HCT116 (cell line): ENCODE results near the gene PRKG1.

ENCODE experiments used
- POLR2A ChIP-seq: IDR thresholded peaks from 2 replicates; pipeline ENCODE4 v1.7.0; 2011; ENCODE audit warnings: borderline replicate concordance; ENCODE audit not compliant: insufficient read depth, insufficient read length; ENCODE audit errors: extremely low read depth
- TCF7L2 ChIP-seq: IDR thresholded peaks from 2 replicates; pipeline ENCODE4 v1.7.0; 2011; ENCODE audit warnings: borderline replicate concordance, inconsistent platforms; ENCODE audit not compliant: insufficient read depth, insufficient read length; ENCODE audit errors: extremely low read depth
- TF ChIP-seq, protein P1 (sequence below), 3 experiments: fragments of 200-600 bp in 1 of 3; sonication (generic) in 1 of 3; IDR thresholded peaks in 2 of 3; conservative IDR thresholded peaks in 1 of 3; 2 replicates each; pipeline ENCODE4 v1.5.1; 2012 to 2017; ENCODE audit warnings: low read depth in 2 of 3, low read length in 2 of 3, antibody characterized with exemption in 1 of 3, borderline replicate concordance in 1 of 3, control low read depth in 1 of 3, mild to moderate bottlenecking in 1 of 3, mixed read lengths in 1 of 3, mixed run types in 1 of 3, moderate library complexity in 1 of 3; ENCODE audit not compliant: insufficient read depth in 1 of 3
- TF ChIP-seq, protein P2 (sequence below): IDR thresholded peaks from 2 replicates; pipeline ENCODE4 v1.6.1; 2012
- TF ChIP-seq, protein P3 (sequence below): IDR thresholded peaks from 2 replicates; pipeline ENCODE4 v1.6.1; 2012; ENCODE audit warnings: low read depth

DNA sequence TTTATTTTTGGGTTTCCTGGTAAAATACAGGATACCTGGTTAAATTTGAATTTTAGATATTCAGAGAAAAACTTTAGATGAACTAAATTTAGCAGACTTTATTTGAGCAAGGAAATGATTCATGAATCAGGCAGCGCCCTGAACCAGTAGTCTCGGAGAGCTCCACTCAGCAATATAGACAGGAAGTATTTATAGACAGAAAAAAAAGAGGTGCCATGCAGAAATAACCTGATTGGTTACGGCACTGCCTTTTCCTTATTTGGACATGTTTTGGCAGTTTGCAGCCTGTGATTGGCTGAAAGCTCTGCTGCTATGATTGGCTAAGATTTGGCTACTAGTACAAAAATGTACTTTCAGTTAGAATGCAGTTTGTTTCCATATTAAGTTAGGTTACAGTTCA lies 1041.5 kb downstream of the PRKG1 start:
- no peak for TF ChIP-seq TCF7L2
- TF ChIP-seq, protein P1, sequence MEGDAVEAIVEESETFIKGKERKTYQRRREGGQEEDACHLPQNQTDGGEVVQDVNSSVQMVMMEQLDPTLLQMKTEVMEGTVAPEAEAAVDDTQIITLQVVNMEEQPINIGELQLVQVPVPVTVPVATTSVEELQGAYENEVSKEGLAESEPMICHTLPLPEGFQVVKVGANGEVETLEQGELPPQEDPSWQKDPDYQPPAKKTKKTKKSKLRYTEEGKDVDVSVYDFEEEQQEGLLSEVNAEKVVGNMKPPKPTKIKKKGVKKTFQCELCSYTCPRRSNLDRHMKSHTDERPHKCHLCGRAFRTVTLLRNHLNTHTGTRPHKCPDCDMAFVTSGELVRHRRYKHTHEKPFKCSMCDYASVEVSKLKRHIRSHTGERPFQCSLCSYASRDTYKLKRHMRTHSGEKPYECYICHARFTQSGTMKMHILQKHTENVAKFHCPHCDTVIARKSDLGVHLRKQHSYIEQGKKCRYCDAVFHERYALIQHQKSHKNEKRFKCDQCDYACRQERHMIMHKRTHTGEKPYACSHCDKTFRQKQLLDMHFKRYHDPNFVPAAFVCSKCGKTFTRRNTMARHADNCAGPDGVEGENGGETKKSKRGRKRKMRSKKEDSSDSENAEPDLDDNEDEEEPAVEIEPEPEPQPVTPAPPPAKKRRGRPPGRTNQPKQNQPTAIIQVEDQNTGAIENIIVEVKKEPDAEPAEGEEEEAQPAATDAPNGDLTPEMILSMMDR (IDR thresholded peaks at IDR 0.05 in 2 of 3, conservative IDR thresholded peaks at IDR 0.05 in 1 of 3; ENCODE audit: borderline replicate concordance in 1 of 3, insufficient read depth in 1 of 3, low read depth in 2 of 3, low read length in 2 of 3), result no peak
- TF ChIP-seq POLR2A, result no peak
- TF ChIP-seq, protein P2, sequence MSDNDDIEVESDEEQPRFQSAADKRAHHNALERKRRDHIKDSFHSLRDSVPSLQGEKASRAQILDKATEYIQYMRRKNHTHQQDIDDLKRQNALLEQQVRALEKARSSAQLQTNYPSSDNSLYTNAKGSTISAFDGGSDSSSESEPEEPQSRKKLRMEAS, result no peak
- TF ChIP-seq, protein P3, sequence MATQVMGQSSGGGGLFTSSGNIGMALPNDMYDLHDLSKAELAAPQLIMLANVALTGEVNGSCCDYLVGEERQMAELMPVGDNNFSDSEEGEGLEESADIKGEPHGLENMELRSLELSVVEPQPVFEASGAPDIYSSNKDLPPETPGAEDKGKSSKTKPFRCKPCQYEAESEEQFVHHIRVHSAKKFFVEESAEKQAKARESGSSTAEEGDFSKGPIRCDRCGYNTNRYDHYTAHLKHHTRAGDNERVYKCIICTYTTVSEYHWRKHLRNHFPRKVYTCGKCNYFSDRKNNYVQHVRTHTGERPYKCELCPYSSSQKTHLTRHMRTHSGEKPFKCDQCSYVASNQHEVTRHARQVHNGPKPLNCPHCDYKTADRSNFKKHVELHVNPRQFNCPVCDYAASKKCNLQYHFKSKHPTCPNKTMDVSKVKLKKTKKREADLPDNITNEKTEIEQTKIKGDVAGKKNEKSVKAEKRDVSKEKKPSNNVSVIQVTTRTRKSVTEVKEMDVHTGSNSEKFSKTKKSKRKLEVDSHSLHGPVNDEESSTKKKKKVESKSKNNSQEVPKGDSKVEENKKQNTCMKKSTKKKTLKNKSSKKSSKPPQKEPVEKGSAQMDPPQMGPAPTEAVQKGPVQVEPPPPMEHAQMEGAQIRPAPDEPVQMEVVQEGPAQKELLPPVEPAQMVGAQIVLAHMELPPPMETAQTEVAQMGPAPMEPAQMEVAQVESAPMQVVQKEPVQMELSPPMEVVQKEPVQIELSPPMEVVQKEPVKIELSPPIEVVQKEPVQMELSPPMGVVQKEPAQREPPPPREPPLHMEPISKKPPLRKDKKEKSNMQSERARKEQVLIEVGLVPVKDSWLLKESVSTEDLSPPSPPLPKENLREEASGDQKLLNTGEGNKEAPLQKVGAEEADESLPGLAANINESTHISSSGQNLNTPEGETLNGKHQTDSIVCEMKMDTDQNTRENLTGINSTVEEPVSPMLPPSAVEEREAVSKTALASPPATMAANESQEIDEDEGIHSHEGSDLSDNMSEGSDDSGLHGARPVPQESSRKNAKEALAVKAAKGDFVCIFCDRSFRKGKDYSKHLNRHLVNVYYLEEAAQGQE, result no peak
